Calu3 (cell line): Measurements from ENCODE around the gene DOK5. TPM values are rescaled to one million over a fixed set of nuclear protein-coding genes. Genes with fewer than 3 reads are reported as not detected.

ENCODE experiments used
- BruUV-seq: library from RNA; stranded (reverse); fragments of 400-500 nt; replicated peaks from 2 replicates; lab custom pipeline; 2021; lab: Mats Ljungman, UMichigan
- CTCF ChIA-PET: fragments of 300-600 bp; sonication (Branson Sonifier 250); formaldehyde crosslinking; loops from one replicate; lab custom pipeline; 2022; ENCODE audit warnings: antibody characterized with exemption; lab: Charles Lee
- DNase-seq: peaks from one replicate; pipeline ENCODE4 v3.0.0; 2022
- H3K27ac Mint-ChIP-seq: one replicate; pipeline ENCODE4 v1.8.0; 2022; ENCODE audit warnings: mixed read lengths; ENCODE audit not compliant: unreplicated experiment
- H3K27me3 Mint-ChIP-seq: one replicate; pipeline ENCODE4 v1.8.0; 2022; ENCODE audit warnings: mixed read lengths; ENCODE audit not compliant: unreplicated experiment
- H3K36me3 Mint-ChIP-seq: one replicate; pipeline ENCODE4 v1.8.0; 2022; ENCODE audit warnings: mild to moderate bottlenecking, moderate library complexity, mixed read lengths; ENCODE audit not compliant: insufficient read depth, unreplicated experiment
- H3K4me1 Mint-ChIP-seq: one replicate; pipeline ENCODE4 v1.8.0; 2022; ENCODE audit warnings: mild to moderate bottlenecking, low read depth, mixed read lengths; ENCODE audit not compliant: unreplicated experiment
- H3K4me3 Mint-ChIP-seq: one replicate; pipeline ENCODE4 v1.8.0; 2022; ENCODE audit warnings: mild to moderate bottlenecking, low read depth, moderate library complexity, mixed read lengths; ENCODE audit not compliant: unreplicated experiment
- H3K9me3 Mint-ChIP-seq: one replicate; pipeline ENCODE4 v1.8.0; 2022; ENCODE audit warnings: low read depth, mixed read lengths; ENCODE audit not compliant: unreplicated experiment
- CTCF ChIP-seq: fragments of 200-600 bp; IDR thresholded peaks from one replicate; pipeline ENCODE4 v1.8.0; 2022; ENCODE audit warnings: antibody characterized with exemption; ENCODE audit not compliant: unreplicated experiment
- intact Hi-C: fragments of 100-400 bp; cut with micrococcal nuclease; formaldehyde crosslinking; loops from one replicate; pipeline ENCODE4 v1.10.0; 2022; ENCODE audit not compliant: unreplicated experiment
- total RNA-seq: library from RNA; stranded (reverse); gene quantifications from 2 replicates; pipeline ENCODE4 v1.2.3, GENCODE V29; 2022

The DOK5 gene
- total RNA-seq, 1 experiment from 2014 or later, result 0.17 TPM

GRCh38 chr20:54605319-54605718 is 129.9 kb downstream of the DOK5 start:
- Mint-ChIP-seq H3K4me3 (no peak overlapping the region), H3K9me3 (no peaks in the 10 kb centered on the region), H3K36me3 (no peaks in the 10 kb centered on the region), H3K4me1 (no peaks in the 10 kb centered on the region), H3K27ac (no peak overlapping the region), H3K27me3 (peaks cover 19% of the 10 kb centered on the region)
- no peak for TF ChIP-seq CTCF
- intact Hi-C loops, result no loop called here
- no peak for DNase-seq
- BruUV-seq, result no TSS peak
- CTCF ChIA-PET, result interaction anchor here (1.2 kb wide), 1 partner anchor 9 kb away, joined by 3 read pairs; no protein-coding TSS in a partner anchor

GRCh38 chr20:54606380-54606779 is 131.0 kb downstream of the DOK5 start:
- DNase-seq, result no peak
- intact Hi-C loops, result no loop called here
- Mint-ChIP-seq H3K4me1 (no peaks in the 10 kb centered on the region), H3K9me3 (no peaks in the 10 kb centered on the region), H3K27ac (no peak overlapping the region), H3K4me3 (no peak overlapping the region), H3K27me3 (peaks cover 11% of the 10 kb centered on the region), H3K36me3 (no peaks in the 10 kb centered on the region)
- no TSS peak for BruUV-seq
- TF ChIP-seq CTCF, result no peak
- CTCF ChIA-PET, result interaction anchor here (1.2 kb wide), 1 partner anchor 10 kb away, joined by 3 read pairs; no protein-coding TSS in a partner anchor

- no TSS peak for BruUV-seq
- Mint-ChIP-seq H3K36me3 (no peaks in the 10 kb centered on the region), H3K9me3 (no peaks in the 10 kb centered on the region), H3K4me1 (no peaks in the 10 kb centered on the region), H3K4me3 (no peak overlapping the region), H3K27ac (no peak overlapping the region), H3K27me3 (no peaks in the 10 kb centered on the region)
- TF ChIP-seq CTCF, result no peak
- intact Hi-C loops, result no loop called here
- CTCF ChIA-PET, result no interaction called here
- no peak for DNase-seq
These were observed 132.8 kb downstream of the DOK5 start for GRCh38 chr20:54608039-54608745.

GRCh38 chr20:54608943-54609342 is 133.6 kb downstream of the DOK5 start:
- BruUV-seq, result no TSS peak
- Mint-ChIP-seq H3K27me3 (no peaks in the 10 kb centered on the region), H3K9me3 (no peaks in the 10 kb centered on the region), H3K4me1 (no peaks in the 10 kb centered on the region), H3K27ac (no peak overlapping the region), H3K4me3 (no peak overlapping the region), H3K36me3 (no peaks in the 10 kb centered on the region)
- no peak for DNase-seq
- intact Hi-C loops, result no loop called here
- CTCF ChIA-PET, result no interaction called here
- TF ChIP-seq CTCF, result no peak
